ENCODE measurements around the gene CYP3A5.

Gene CYP3A5

DNA sequence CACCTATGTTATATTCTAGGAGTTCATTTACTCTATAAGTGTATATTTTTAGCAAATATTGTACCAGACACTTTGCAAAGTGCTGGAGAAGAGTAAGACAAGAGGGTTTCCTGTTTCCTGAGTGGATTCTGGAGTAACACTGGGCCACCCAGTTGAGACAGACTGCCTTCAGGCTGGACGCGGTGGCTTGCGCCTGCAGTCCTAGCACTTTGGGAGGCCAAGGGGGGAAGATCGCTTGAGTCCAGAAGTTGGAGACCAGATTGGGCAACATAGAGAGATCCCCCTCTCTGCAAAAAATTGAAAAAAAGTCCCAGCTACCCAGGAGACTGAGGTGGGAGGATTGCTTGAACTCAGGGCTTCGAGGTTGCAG is 63.8 kb downstream of the CYP3A5 start:
- DNase-seq (ENCODE audit: low read depth in 2 of 2) = no peak

DNA sequence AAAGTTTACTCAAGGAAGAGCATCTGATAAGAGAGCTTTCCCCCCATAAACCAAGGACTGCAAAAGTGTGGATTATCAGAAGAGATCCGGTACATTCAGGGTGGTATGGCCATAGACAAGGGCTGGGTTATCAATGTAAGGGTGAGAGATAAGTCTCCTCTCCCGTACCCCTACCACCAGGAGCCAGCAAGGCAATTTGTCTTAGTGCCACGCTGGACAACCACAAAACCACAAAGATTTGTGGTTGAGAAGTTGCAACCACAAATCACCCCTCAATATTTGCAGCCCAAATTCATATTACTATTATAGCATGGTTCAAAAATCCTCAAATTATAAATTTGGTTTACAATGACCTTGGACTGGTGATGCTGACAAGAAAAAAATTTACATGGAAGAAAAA is 65.3 kb downstream of the CYP3A5 start:
- DNase-seq (ENCODE audit: low read depth in 2 of 2) = no peak

DNA sequence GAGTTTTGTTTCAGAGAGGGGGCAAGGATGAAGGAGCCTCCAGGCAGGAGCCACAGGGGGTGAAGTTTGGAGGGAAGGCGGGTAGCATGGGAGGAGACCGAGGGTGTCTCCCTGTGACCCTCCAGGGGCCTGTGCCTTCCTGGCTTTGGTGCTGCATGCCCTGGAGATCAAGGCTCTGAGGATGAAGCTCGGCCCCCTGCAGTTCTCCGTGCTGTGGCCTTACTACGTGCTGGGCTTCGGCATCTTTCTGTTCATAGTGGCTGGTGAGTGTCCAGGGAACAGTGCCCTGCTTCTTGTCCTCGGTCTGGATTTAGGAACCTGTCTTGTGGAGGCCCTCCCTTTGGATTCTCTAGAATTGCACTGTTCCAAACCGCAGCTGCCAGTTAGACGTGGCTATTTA is 72.2 kb downstream of the CYP3A5 start:
- DNase-seq (ENCODE audit: low read depth in 2 of 2) = no peak

DNA sequence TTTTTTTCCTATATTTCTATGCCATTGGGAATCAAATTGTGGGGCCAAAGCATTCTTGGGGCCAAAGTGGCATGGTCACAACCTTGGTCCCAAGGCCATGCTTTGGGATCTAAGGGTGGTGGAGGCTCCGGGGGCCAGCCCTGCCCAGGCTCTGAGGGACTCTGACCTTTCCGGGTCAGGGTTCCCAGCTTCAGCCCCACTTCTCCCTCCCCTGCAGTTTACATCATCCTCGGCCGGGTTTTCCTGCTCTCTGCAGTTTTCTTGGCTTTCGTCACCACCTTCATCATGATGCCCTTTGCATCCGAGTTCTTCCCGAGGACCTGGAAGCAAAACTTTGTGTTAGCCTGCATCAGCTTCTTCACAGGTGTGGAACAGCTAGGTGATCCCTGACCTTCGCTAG is 73.3 kb downstream of the CYP3A5 start:
- no peak for DNase-seq (ENCODE audit: low read depth in 2 of 2)

DNA sequence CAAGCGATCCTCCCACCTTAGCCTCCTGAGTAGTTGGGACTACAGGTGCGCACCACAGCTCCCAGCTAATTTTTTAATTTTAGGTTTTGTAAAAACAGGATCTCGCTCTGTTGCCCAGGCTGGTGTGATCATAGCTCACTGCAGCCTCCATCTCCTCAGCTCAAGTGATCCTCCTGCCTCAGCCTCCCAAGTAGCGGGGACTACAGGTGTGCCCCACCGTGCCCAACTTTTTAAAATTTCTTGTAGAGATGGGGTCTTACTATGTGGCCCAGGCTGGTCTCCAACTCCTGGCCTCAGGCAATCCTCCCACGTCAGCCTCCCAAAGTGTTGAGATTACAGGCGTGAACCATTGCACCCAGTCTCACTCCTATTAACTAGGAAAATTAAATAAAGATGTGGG is 74.3 kb downstream of the CYP3A5 start:
- DNase-seq (ENCODE audit: low read depth in 2 of 2) = no peak

DNA sequence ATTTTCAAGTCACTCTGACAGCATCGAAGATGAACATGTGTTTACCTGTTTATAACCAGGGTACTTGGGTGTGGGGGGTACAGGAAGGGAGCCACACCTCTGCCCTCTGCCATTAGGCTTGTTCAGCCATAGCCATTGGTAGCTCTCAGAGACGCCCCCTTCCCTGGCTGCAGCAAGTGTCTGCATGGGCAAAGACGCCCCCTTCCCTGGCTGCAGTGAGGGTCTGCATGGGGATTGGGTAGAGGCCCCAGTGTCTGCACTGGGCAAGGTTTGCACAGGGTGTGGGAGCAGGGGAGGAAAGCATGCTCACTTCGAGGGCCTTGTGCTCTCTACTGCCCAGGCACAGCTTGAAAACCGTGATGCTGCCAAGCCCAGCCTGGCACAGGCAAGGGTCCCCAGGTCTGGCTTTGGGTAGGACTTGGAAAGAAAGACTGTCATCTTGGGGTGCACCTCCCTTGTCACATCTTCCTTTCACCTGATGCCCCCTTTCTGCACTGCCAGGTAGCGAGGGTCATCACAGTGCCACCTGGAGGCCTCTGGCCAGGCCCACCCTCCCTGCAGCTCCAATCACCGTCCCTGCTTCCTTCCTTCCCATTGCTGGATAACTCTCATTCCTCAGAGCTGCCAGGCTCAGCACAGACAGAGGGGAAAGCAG is 78.0 kb downstream of the CYP3A5 start:
- no peak for DNase-seq (ENCODE audit: low read depth in 2 of 2)

DNA sequence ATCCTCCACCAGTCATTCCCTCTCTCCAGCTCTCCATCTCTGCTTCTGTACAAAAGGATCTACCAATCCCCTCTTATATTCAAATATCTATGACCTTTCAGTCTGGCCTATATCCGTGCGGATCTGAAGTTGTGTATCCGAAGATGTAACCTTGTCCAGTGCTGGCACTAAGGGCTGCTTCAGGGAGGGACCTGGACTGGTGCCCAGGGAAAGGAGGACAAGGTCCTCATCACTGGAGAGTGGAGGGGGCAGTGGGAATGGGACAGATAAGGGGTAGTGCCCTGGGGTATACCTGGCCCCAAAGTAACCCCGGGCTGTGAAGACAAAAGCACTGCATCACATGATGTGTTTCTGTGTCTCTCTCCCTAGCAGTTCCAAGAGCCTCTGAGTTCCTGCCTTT is 80.0 kb downstream of the CYP3A5 start:
- DNase-seq (ENCODE audit: low read depth in 2 of 2) = no peak

All from stimulated activated CD4-positive, alpha-beta T cell treated with anti-CD3 and anti-CD28 coated beads, Interleukin-12 subunit alpha, Interleukin-12 subunit beta, amount 100 ng/mL, for 24 hours (primary cell).